GM18951 (cell line): ENCODE measurements around the gene NEDD4.
A peak's percentile ranks its signal among the peaks of the same experiment; 100 is the strongest.
"Not testable (repeated sequence)": the region's sequence is repeated elsewhere in the genome, so short reads cannot be mapped to it uniquely, and the experiment has no call there.

ENCODE experiments used
- POLR2A ChIP-seq: IDR thresholded peaks from 4 replicates; pipeline ENCODE4 v1.6.1; 2011; ENCODE audit warnings: mild to moderate bottlenecking; ENCODE audit not compliant: insufficient read length, insufficient read depth; ENCODE audit errors: extremely low read depth
- in situ Hi-C: fragments of 300-500 bp; cut with MboI; formaldehyde crosslinking; loops from one replicate; pipeline ENCODE4 v1.12.0; 2022; ENCODE audit warnings: low sequenced_read_pairs, mixed read lengths, inconsistent platforms; ENCODE audit not compliant: unreplicated experiment

The NEDD4 gene

GRCh38 chr15:55993111-55993803 is at the start of gene NEDD4:
NEDD4 (minus strand) TSS chr15:55993612; CDS start chr15:55993555, 57 bp downstream.
- in situ Hi-C loops: no loop called here
- peak; percentile 62 for TF ChIP-seq POLR2A

- in situ Hi-C loops: no loop called here
- TF ChIP-seq POLR2A: no peak
Observed at GRCh38 chr15:56042498-56042897, 49.1 kb upstream of the NEDD4 start.

DNA sequence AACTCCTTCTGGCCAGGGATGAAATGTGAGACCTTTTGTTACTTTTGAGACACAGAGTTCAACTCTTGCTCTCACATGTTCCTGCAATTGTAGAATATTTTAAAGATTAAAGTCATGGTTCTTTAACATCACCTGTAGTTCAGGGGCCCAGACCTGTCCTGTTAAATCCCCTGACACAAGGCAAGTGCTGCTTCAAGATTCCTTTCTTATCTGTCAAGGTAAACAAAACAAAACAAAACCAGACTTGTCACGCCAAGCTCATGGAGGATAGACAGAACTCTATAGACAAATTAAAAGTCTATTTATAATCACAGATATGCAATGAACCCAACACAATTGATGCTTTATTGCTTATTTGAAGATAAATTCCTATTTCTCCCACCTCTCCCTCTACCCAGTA is 48.6 kb upstream of the NEDD4 start:
- in situ Hi-C loops: no loop called here
- no peak for TF ChIP-seq POLR2A

GRCh38 chr15:56040081-56041035 is 46.9 kb upstream of the NEDD4 start:
- TF ChIP-seq POLR2A: no peak
- in situ Hi-C loops: no loop called here

DNA sequence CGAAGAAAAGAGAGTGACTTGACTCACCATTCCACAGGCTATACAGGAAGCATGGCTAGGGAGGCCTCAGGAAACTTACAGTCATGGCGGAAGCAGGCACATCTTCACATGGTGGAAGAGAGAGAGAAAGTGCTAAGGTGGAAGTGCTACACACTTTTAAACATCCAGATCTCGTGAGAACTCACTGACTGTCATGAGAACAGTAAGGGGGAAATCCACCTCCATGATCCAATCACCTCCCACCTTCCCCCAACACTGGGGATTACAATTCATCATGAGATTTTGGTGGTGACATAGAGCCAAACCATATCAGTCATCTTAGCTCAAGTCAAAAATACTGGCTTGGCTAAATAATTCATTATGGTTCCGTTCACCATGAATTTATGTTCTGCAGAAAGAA is 45.3 kb upstream of the NEDD4 start:
- in situ Hi-C loops: no loop called here
- no peak for TF ChIP-seq POLR2A

DNA sequence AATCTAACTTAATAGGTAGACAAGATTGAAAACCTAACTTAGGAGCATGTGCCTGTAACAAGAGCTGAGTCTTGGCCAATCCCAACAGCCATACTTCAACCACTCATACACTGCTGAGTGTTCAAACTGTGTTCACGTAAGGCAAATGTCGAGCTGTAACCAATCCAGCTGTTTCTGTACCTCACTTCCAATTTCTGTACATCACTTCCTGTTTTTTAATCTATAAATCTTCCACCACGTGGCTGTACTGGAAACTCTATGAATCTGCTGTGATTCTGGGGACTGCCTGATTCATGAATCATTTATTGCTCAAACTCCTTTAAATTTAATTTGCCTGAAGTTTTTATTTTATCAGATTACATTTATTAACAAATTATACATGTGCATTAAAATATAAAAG is 44.6 kb upstream of the NEDD4 start:
- no peak for TF ChIP-seq POLR2A
- in situ Hi-C loops: no loop called here

- in situ Hi-C loops: no loop called here
- TF ChIP-seq POLR2A: no peak
Observed at GRCh38 chr15:56036546-56037067, 43.2 kb upstream of the NEDD4 start.

GRCh38 chr15:56035166-56035565 is 41.8 kb upstream of the NEDD4 start:
- no peak for TF ChIP-seq POLR2A
- in situ Hi-C loops: no loop called here

GRCh38 chr15:56034514-56034913 is 41.1 kb upstream of the NEDD4 start:
- TF ChIP-seq POLR2A: no peak
- in situ Hi-C loops: no loop called here

- in situ Hi-C loops: no loop called here
- TF ChIP-seq POLR2A: no peak
Observed at GRCh38 chr15:56032373-56032772, 39.0 kb upstream of the NEDD4 start.

- in situ Hi-C loops: no loop called here
- TF ChIP-seq POLR2A: no peak
Observed at GRCh38 chr15:56031836-56032235, 38.4 kb upstream of the NEDD4 start.

- in situ Hi-C loops: no loop called here
- no peak for TF ChIP-seq POLR2A
Observed at GRCh38 chr15:56031402-56031801, 38.0 kb upstream of the NEDD4 start.

GRCh38 chr15:56028430-56028829 is 35.0 kb upstream of the NEDD4 start:
- no peak for TF ChIP-seq POLR2A
- in situ Hi-C loops: no loop called here

DNA sequence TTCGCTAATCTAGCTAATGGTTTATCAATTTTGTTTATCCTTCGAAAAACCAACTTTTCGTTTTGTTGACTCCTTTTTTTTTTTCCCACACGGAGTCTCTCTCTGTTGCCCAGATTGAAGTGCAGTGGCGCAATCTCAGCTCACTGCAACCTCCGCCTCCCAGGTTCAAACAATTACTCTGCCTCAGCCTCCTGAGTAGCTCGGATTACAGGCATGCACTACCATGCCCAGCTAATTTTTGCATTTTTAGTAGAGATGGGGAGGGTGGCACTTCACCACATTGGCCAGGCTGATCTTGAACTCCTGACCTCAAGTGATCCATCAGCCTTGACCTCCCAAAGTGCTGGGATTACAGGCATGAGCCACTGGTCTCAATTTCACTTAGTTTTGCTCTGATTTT is 29.7 kb upstream of the NEDD4 start:
- in situ Hi-C loops: not testable (repeated sequence)
